ENCODE measurements around the gene NFYA.

The NFYA gene

DNA sequence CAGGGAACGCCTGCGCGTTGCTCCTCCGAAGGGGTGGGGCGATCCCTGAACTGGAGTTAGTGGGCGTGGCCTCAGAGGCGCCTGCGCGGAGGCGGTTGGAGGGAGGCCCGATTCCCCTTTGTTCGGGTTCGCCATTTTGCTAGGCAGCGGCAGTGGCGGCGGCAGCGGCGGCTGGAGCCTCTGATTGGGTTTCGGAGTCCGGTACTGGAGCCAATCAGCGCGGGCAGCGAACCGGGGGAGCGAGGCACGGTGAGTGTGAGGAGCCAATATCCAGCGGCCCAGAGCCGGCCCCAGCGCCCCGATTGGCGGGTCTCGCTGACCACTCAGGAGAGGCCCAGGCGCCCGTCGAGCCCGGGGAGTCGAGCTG lies at the start of gene NFYA:
Gene NFYA, plus strand, starts transcription at position 139 of the 367 bp plus-strand sequence. CDS start 6,116 bp downstream, outside the sequence.
- peak; percentile 100 for DNase-seq (ENCODE audit: low read depth)

DNA sequence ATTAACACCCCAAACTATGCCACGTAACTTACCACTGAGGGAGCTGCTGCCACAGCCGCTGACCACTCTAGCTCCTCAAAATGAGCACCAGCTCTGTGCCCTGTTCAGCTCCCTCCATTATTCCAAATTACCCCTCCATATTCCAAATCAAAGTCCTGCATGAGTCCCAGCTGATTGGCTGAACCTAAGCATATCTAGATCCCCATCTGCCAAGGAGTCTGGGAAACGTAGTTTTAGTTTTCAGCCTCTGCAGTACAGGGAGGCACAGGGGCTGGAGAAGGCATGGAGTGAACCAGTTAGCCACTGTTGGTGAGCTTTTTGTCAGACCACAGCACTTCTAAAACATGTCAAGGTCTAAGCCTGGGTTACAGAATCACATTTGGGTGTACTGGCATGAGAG lies 49.7 kb upstream of the NFYA start:
- DNase-seq (ENCODE audit: low read depth), result no peak

DNA sequence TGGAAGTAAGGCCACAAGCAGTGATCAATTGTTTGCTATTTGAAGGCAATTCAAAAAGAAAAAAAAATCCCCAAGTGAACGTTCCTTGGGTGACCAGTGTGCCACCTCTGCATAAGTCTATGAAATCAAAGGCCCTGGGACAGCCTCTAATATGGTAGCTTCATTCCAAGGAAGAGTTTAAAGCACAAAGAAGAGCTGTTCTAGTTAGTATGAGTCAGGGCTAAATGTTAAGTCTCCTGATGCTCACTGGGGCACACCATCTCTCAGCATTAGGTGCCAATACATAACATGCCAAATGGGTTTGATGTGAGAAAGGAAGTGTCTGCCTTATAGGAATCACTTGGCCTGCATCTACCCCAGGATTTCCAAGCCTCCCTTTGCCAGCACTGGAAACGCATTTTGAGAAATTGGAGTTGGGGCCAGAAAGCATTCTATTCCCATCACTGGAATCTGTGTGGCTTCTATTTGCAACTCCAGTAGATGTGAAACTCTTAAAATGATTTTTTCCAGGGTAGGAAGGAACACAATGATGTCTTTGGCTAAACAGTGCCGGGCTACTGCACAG lies 46.7 kb upstream of the NFYA start:
- no peak for DNase-seq (ENCODE audit: low read depth)

- DNase-seq (ENCODE audit: low read depth), result no peak
These were observed 45.5 kb upstream of the NFYA start for GRCh38 chr6:41027241-41027640.

- DNase-seq (ENCODE audit: low read depth), result peak; percentile 46
These were observed 44.8 kb upstream of the NFYA start for GRCh38 chr6:41027799-41028560.

- no peak for DNase-seq (ENCODE audit: low read depth)
These were observed 44.0 kb upstream of the NFYA start for GRCh38 chr6:41028561-41029412.

- DNase-seq (ENCODE audit: low read depth), result no peak
These were observed 39.9 kb upstream of the NFYA start for GRCh38 chr6:41032830-41033229.

DNA sequence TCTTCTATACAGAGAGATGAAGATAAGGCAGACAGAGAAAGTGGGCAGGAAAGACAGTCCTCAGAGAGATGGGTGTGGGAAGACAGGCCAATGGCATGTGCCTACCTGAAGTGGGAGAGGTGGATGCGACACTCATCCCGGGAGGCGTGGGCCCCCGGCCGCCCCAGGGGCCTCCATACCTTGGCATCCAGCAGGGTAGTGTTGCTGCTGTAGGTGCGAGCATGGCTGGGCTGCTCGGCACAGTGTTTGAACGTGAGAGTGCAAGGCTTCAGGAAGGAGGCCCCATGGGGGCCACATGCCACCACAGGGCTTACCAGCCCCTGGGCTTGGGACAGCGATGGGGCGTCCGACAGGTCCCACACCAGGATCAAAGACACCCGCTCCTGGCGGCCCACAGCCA lies 39.0 kb upstream of the NFYA start:
- DNase-seq (ENCODE audit: low read depth), result no peak

DNA sequence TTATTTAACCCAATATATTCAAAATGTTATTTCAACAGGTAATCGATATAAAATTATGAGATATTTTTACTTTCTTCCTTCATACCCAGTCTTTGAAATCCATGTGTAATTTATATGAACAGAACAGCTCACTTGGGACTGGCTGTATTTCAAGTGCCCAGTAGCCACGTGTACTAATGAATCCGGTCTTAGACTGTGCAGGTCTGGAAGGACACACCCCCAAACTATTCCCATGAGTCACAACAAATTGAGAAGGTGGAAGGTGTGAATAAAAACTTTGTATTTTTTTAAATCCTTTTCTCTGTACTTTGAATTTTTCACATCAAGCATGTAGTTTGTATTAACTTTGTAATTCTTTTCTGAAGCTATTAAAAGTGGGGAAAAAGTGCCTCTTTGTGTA lies 36.6 kb upstream of the NFYA start:
- no peak for DNase-seq (ENCODE audit: low read depth)

GRCh38 chr6:41036601-41037000 lies 36.2 kb upstream of the NFYA start:
- no peak for DNase-seq (ENCODE audit: low read depth)

DNA sequence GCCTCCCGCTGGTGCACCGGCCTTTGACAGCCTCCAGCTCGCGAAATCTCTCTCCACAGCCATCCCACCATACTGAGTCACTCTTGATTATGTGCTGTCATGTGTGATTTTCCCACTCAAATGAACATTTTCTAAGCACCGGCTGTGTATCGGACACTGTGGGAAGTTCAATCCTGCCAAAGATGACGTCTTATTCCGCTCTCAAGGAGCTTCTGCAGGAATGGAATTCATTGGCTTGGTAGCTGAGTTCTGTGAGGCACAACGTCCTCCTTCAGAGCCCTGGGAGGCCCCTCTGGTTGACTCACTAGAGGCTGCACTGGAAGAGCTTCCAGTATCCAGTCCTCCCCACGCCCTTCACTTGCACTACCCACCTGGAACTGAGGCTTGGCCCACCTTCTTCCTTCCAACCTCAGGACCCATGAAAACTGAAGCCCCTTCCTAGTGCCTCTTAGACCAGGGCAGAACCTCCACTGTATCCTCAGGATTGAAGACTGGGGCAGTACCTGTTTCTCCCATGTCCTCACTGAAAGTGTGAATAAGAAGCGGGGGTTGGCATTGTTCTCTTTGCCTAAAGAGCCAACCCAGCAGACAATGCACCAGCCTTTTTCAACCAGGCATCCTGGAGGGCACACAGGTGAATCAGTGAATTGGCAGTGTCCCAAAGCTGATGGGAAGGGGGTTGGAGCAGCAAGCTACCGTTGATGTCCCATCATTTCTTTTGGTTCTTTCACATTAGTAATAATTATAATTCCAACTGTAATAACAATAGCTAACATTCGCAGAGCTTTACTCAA lies 35.5 kb upstream of the NFYA start:
- DNase-seq (ENCODE audit: low read depth), result no peak

DNA sequence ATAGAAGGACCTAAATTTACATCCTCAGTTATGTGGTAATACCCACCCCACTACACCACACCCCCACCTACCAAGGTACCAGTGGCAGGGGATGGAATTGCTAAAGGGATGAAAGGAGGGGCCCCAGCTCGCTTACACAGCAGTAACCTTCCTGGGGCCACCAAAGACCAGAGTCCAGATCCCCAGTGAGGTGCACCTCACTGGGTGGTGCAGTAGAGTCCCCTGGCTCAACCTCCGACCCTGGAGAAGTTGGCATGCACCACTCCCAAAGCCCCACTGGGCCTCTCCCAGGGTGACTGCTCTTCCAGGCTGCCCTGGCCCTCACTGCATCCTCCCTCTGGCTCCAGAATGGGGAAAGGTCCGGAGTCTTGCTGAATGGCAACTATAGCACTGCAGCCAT lies 34.6 kb upstream of the NFYA start:
- no peak for DNase-seq (ENCODE audit: low read depth)

DNA sequence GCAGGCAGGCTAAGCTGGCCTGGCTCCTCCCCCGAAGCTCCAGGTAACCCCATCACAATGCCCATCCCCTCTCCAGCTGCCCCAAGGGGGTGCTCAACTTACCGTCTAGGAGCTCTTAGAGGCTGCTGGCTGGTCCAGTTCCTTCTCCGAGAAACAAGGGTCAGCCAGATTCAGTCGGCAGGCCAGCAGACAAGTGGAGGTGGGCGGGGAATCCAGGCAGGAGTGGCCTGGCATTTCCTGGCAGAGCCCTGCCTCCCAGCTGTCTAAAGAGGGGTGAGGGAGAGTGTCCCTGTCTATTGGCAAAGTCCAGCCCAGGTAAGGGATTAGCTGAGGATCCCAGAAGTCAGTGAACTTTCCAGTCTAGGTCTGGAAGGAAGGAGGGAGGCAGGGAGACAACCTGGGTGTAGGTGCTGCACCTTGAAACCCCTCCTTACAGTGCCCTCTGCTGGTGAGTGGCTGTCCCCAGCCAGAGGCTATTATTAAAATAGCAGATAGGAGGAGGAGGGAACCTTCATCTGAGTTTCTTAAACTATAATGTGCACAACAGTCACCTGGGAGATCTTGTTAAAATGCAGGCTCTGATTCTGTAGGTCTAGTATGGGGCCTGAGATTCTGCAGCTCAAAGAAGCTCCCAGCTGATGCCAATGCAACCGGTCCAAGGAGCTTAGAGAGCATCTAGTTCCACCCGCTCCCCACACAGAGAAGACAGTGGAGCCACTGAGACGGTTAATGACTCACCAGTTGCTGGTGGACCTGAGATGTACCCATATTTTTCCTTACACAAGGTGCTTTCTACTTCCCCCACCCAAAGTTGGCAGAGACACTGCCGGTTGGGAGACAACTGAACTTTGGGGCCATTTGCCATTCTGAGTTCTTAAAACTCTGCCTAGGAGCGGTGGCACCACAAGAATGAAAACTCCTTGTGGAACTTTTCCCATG lies 33.4 kb upstream of the NFYA start, which contains the start of gene UNC5CL:
Gene UNC5CL, minus strand, starts transcription at position 162 of the 939 bp plus-strand sequence. CDS start 4,147 bp downstream, outside the sequence.
- DNase-seq (ENCODE audit: low read depth), result no peak

- no peak for DNase-seq (ENCODE audit: low read depth)
These were observed 32.5 kb upstream of the NFYA start for GRCh38 chr6:41040101-41040939.

GRCh38 chr6:41040940-41041536 lies 31.7 kb upstream of the NFYA start:
- DNase-seq (ENCODE audit: low read depth), result no peak

- no peak for DNase-seq (ENCODE audit: low read depth)
These were observed 30.3 kb upstream of the NFYA start, which contains the start of gene TSPO2 for GRCh38 chr6:41042226-41043055. Gene TSPO2, plus strand, starts transcription at chr6:41042467. Its CDS starts 519 bp downstream, at chr6:41042986.

GRCh38 chr6:41043151-41043550 lies 29.6 kb upstream of the NFYA start:
- DNase-seq (ENCODE audit: low read depth), result no peak

- no peak for DNase-seq (ENCODE audit: low read depth)
These were observed 27.1 kb upstream of the NFYA start for GRCh38 chr6:41045664-41046063.

GRCh38 chr6:41046084-41046483 lies 26.7 kb upstream of the NFYA start:
- DNase-seq (ENCODE audit: low read depth), result no peak

Data from stimulated activated CD8-positive, alpha-beta memory T cell treated with anti-CD3 and anti-CD28 coated beads, Interleukin-12 subunit alpha, Interleukin-12 subunit beta, amount 100 ng/mL, for 4 hours (primary cell).